GM19438 (cell line): ENCODE results near the gene INSRR.

Experiments used
- ATAC-seq: cut with Tn5 transposase; IDR thresholded peaks from one replicate; pipeline ENCODE4 v1.9.1; 2021; ENCODE audit warnings: low read depth; ENCODE audit not compliant: unreplicated experiment

INSRR gene

DNA sequence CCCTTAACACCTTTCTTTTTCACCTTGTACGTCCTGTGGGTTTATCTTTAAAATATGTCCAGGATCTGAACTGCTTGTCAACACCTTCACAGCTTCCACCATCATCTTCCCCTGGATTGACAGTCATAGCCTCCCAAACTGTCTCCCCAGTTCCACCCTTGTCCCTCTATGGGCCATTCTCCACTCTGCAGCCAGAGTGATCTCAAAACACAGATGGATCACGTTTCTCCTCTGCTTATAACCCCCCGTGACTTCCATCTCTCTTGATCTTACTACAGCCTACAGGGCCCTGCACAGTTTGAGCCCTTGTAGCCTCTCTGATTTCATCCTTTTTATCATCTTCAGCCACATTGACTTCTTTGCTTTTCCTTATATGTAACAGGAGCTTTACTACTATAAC, 4.3 kb downstream of the INSRR start:
- no peak for ATAC-seq

DNA sequence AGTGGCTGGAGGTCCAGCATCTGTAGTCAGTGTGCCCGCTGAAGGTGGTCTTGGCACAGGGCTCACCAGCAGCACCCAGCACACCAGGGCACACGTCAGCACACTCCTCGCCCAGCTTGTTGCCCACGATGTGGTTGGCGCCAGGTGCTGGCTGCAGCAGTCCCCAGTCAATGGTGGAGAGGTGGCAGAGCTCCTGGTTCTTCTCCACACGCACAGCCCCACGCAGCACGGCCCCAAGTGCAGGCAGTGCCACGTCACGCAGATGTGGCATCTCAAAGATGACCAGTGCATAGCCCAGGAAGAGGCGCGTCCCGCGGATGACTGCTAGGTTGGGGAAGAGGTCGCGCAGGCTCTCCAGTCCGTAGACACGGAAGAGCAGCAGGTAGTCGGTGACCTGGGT, 5.2 kb downstream of the INSRR start:
- ATAC-seq, result no peak

DNA sequence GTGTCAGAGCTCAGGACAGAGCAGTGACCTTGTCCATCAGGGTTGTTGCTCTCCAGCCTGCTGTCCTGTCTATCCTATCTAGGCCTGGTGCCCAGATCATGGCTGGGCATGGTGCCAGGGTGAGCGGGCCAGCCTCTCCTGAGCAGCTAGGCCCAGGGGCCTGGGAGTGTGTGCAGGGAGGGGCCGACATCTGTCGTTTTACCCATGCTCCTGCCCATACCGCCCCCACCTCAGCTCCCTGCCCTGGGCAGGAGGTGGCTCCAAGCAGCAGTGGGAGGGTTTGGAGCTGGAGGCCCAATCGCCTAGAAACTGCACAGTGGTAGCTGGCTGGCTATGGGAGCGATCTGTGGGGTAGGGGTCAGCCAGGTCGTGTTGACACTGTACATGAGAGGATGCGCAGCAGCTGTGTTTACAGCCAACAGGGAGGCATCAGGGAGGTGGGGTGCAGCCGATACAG, 6.5 kb downstream of the INSRR start:
- ATAC-seq, result no peak

DNA sequence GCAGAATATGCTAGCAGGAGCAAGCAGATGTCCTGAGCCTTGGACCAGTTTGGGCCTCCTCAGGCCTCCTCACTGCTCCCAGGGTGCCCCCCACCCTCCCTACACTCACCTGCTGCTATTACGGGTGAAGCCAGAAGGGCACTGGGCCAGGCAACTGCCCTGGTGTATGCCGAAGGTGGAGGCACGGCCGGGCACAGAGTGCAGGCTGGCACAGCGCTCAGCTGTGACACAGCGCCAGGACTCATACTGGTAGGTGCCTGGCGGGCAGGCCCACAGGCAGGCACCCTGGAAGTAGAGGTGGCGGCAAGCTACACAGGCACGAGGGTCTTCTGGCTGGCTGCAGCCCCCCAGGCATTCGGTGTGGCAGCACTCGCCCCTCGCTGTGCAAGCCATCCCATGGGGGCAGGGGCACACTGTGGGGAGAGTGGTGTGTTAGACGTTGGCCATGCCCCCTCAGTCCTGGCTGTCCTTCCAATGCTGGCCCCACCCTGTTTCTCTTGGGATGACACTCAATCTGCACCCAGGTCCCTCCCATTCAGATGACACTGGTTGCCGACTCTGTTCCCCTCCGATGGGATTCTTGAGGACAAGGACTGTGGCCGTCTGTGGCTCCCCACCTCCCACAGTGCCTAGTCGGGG, 7.0 kb downstream of the INSRR start:
- ATAC-seq, result no peak

DNA sequence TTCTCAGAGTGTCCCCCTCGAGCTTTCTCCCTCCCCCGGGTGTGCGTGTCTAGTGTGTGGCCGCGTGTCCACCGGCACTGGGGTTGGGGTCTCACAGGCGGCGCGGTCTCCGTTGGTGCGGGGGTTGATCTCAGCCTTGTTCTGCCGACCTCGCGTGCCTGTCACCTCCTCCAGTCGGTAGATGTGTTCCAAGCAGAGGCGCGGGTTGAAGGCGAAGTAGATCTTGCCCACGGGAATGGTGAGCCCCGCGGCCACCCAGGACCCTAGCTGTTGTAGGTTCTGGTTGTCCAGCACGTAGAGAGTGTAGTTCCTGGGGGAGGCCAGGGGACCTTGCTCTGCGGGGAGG, 9.8 kb downstream of the INSRR start:
- no peak for ATAC-seq

DNA sequence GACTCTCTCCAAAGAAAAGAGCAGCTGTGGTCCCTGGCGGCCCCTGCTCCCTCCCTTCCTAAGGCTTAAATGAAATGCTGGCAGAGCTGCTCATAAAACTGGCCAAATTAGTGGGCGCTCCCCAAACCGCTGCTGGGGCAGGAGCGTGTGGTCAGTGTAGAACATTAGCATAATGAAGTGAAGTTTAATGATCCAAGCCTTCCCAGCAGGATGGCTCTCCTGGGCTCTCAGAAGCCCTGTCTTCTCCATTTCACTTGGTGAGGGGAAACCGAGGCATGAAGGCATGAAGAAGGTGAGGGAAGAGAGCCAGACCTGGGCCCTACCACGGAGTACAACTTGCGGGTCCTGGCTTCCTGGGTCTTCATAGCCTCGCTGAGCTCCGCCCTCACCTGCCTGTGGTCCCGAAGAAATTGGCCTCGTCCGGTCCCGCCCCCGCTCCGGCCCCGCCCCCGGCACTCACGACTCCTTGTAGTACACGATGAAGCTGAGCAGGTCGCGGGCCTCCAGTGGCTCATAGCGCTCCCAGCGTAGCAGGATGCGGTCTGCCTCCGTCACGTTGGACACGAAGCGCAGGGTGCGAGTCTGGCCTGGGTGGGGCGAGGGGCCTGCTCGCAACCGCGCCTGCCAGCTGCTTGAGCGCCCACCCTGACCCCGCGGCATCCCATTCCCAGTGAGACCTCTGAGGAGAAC, 10.3 kb downstream of the INSRR start:
- ATAC-seq, result no peak

DNA sequence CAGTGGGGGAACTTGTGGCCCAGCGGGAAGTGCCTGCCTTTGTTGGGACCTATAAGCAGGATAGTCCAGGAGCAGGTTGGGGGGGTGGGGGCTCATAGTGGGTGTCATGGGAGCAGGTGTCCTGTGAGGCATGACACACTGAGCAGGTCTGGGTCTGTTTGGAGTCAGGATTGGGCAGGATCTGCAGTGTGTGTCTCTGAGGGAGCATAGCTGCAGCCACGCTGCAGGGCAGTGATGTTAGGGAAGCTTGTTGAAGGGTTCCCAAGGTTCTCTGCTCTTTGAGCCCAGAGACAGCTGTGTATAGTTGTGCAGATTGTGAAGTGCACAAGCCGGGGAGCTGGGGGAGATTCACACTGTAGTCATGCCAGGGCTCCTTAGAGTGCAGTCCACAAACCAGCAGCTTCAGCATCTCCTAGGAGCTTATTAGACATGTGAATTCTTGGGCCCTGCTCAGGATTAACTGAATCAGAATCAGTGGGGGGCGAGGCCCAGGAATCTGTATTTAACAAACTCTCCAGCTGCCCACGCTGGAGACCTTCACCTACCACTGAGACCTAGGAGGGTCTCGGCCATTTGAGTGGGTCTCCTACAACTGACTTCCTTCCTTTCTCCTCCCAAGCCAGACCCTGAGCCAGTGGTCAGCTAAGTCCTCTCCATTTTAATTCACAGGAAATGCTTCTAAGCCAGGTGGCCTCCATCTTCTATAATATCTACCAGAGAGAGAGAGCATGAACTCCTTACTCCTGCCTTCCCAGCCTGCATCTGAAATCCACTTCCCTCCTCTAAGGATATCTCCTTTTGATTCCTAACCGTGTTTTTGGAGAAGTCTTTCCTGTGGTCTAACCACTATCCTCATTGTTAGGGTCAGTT, 11.1 kb downstream of the INSRR start:
- no peak for ATAC-seq

DNA sequence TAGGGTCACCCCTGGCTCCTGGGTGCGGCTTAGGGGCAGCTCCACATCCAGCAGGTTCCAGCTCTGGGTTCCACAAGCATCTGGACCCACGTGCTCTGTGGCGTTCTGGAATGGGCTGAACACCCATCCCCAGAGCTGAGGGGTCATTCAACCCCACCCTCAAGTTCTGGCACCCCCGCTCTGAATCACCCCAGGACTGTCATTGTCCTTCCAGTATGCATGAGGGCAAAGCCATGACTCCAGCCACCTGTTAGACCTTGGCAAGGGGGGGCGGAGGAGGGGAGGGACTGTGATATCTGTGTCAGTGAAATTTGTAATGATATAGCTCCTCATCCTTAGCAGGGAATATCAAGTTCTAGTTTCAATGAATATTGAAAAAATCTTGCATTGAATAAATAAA, 12.3 kb downstream of the INSRR start:
- ATAC-seq, result no peak

DNA sequence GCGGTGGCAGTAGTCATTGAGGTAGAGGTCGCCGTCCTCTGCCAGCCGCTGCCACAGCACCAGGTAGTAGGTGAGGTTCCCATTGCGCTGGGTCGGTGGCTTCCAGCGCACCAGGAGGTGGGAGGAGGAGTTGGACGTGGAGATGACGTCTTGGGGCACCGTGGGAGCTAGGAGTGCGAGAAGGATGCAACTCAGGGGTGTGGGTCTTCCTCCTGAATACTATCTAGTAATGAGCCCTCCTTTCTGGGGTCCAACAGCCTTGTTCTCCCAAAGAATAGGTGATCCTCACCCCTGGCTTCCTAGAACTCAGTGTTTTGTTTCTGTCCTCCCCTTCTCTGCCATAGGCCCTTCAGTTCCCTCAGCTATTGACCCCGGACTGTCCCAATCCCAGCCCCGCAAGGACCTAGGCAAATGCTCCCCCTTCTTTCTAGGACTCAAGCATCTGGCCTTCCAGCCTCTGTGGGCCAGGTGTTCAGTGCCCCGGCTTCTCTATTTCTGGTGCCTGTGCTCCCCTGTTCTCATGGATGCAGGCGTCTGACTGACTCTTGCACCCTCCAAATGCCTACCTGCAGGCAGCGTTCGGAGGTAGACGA, 12.9 kb downstream of the INSRR start:
- ATAC-seq, result no peak

DNA sequence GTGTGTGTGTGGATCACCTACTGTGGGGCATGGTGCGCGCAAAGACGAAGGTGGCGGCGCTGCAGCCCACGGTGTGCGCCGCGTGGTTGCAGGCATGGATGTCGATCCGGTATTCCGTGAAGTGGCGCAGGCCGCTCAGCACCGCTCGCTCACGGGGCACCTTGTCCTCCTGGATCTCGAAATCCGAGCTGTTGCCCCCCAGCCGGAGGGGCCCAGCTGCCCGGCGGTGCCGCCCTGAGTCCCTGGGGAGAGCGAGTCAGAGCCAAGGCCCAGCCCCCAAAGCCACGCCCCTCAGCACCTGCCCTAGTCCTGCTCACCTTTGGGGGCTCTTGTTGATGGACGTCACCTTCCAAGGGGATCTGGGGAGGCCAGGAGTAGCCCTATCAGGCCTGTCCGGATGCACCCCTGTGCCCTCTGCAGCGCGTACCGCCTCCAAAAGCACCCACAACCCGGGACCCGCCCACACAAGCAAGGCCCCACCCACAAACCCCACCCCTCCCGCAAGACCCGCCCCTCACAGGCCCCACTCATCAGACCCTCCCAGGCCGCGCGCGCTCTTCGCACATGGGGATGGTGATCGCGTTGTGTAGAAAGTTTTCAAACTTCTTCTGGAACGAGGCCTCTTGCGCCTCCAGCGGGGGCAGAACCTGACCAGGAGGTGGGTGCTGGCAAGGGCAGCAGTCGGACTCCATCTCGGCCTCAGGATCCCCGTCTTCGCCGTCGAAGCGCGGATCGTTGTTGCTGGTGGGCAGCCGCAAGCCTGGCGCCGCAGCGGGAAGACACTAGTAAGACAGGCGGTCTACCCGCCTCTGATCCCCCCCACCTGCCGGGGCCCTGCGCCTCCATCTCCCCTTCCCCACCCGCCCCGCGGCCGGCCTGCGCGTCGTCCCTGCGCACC, 13.6 kb downstream of the INSRR start:
- no peak for ATAC-seq

DNA sequence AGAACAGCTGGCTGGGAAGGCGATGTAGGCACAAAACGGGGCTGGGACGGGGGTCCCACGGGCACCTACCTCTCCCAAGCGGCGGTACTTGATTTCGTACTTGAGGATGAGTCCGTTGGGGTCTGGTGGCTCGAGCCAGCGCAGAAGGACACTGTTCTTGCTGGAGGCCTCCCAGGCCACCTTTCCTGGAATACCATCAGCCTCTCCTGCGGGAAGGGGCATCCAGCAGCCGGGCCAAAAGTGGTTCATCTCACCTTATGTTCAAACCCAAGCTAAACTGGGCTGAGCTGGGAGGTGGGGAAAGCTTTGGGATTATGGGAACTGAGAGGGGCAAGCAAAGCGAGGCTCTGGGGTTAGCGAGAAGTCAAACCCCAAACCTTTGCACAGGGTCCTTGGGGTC, 14.3 kb downstream of the INSRR start:
- ATAC-seq, result no peak

DNA sequence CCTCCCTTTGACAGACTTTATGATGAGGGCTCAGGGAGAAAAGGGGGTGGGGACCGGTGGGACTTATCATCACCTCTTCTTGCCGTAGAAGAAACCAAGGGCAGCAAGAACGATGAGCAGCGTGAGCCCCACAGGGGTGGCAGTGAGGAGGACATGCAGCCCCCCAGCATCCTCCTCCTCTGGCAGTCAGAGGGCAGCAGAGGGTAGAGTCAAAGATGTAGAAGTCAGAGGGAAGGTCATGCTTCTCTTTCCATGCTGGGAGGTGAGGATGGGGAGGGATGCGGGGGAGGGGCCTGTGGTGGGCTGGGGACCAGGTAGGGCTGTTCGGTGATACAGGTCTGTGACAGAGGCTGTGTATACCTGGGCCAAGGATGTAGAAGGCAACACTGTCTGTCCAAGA, 14.8 kb downstream of the INSRR start:
- no peak for ATAC-seq

DNA sequence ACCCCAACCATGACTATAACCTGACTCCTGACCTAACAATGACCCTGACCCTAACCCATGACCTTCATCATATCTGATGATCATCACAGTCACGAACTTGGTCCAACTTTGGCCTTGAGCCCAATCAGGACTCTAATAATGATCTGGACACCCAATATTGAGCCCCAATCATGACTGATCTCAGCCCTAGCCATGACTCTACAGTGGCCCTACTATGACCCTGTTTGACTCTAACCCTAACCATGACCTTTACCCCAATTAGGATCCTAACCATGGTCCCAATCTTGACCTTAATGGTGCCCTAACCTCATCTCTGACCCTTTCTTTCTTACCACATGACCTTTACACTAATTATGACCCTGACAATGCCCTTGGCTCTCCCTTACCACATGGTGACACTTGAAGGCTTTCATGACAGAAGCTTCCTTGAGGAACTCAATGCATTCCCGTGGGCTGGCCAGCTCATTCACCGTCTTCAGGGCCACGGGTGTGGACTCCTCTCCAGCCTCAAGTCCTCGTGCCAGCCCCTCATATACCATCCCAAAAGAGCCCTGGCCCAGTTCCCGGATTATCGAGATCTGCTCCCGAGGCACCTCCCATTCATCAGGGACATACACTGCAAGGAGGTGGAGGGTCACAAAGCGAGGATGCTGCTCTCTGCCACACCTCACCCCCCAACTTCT, 16.2 kb downstream of the INSRR start:
- no peak for ATAC-seq

DNA sequence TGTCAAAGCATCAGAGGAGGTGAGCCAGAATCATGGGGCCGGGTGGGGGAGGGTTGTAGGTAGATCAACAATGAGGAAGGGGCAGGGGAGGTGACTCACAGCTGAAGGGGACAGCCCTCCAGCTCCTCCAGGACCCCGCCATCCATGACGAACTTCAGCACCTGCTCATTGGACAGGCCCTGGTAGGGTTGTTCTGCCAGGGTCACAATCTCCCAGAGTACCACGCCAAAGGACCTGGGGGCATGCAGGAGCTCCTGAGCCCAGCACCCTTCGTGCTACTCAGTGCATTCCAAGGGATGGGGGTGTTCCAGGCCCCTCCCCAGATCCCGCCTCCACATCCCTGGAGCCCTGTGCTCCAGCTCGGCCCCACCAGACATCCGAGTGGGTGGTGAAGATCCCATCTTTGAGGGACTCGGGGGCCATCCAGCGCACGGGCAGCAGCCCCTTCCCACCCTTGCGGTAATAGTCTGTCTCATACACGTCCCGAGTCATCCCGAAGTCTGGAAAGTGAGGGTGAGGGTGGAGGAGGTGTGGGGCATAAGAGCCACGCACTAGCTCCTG, 17.5 kb downstream of the INSRR start:
- no peak for ATAC-seq

DNA sequence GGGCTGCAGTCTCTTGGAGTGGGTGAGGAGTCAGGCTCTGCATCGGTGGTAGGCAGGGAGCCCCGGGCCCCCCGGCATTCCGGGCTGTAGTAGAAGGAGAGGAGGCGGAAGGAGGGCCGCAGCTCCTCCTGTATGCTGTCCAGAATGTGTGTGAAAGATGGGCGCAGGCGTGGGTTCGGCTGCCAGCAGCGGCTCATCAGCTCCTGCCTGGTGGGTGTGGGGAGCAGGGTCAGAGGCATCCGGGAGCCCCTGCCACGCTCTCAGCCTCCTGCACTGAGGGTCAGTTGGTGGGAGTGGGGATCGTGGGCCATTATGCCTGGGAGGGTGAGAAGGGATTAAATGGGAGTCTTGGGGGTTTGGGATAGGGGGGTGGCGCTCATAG, 18.0 kb downstream of the INSRR start:
- ATAC-seq, result no peak

DNA sequence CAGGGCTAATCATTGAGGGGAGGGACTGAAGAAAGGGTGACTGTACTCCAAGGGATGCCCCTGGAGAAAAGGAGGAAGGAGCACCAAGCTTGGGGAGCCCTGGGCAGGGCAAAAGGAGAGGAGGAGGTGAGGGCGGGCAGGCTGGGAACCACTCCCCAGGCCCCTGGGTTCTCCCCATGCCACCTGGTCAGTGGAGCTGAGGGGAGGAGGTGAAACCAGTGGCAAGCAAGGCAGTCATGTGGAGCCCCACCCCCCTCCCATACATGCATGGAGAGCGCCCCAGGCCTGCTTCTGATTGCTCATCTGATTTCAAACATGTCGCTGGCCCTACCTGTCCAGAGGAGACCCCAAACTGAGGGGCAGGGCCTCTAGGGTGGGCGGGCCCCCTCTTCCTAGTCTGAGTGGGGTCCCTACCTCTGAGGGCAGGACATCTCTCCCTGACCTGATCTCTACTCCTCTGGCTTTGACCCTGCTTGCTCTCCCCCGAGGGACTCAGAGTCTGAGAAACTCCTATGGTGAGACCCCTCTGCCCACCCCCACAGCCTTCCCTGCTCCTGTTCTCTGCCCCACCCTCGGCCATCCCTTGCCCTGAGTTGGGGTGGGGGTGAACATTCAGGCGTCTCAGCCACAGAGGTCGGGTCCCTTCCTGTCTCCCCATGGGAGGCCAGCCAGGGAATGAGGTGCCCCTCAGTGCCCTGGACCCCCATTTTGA, 18.6 kb downstream of the INSRR start:
- no peak for ATAC-seq

DNA sequence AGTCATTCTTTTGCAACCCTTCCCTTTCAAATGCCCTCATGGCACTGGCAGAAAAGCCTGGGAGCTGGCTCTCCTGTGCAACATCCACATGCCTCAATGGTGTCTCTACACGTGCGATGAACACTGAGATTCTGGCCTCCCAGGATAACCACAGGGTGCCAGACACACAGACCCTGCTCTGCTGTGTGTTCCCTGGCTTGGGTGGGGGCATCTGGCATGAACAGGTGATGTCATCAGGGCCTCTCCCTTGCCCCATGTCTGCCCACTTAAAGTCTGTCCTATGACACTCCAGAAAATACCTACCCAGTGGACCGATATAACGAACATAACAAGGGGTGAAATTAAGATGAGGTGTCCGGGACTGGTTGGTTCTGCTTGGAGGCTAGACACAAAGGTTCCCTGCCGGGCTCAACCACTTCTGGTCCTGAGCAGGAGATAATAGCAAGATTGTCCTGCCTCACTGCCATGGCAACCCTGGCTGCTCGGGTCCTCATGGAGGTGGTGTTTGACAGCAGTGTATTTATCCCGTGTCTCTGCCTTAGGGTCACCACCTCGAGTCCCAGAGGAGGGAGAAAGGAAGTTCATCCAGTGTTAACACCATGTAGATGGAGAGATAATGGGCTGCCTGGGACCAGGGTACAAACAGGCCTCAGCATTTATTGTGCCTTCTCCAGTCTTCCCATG, 19.3 kb downstream of the INSRR start:
- no peak for ATAC-seq

DNA sequence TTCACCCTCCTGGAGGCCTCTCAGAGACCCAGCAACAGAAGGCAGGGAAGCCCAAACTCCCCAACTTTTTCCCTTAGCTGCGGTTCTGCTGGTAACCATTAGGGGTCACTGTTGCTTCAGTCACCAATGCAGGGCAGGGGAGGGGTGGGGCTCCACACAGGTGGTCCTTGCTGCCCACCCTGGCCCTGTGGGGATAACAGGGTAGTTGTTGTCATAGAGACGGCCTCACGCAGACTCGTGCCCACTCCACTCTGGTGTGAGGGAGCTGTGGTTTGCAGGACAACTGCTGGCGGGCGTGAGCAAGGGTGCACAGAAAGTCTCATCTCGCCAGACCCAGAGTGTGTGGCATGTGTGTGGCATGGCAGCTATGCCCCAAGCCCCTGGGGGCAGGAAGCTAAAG, 19.9 kb downstream of the INSRR start:
- no peak for ATAC-seq
